ENCODE results near the gene GTF3C2.

DNA sequence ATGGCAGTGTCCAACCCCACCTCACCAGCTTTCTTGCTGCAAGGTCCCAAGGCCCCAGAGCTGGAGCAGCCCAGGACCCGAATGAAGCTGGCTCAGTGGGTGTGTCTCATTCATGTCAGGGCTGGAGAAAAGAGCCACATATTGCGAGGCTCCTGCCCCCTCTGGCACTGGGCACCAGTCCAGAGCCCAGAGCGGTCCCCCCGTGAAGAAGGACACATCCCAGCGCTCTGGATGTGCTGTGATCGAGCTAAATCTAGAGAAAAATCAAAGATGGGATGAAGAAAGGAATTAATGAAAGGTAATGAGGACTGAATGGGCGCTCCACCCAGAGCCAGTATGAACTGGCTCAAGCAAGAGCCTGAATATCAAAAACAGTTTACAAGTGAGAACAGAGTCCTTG, 20.4 kb downstream of the GTF3C2 start:
- TF ChIP-seq ASH2L (IDR thresholded peaks at IDR 0.05; ENCODE audit: borderline replicate concordance, low read depth) (no peak), ESRRA (IDR thresholded peaks at IDR 0.05; ENCODE audit: low read length) (no peak)

All from GM12878 (cell line).